HEK293 (cell line): ENCODE measurements around the gene NT5C1B.

Experiments used
- MEIS1 ChIP-seq: sonication (generic); formaldehyde crosslinking; IDR thresholded peaks from 2 replicates; pipeline ENCODE4 v1.8.1; 2022; ENCODE audit warnings: missing genetic modification reagents, mild to moderate bottlenecking, borderline replicate concordance
- TCF7L2 ChIP-seq: IDR thresholded peaks from 2 replicates; pipeline ENCODE4 v1.6.1; 2011; ENCODE audit warnings: low read depth, mild to moderate bottlenecking, inconsistent platforms, low read length, moderate library complexity, borderline replicate concordance
- ZNF266 ChIP-seq: fragments of 450-650 bp; formaldehyde crosslinking; IDR thresholded peaks from 2 replicates; pipeline ENCODE4 v1.5.1; 2016; ENCODE audit warnings: missing biosample characterization, missing genetic modification characterization, low read depth
- ZNF776 ChIP-seq: fragments of 450-650 bp; formaldehyde crosslinking; IDR thresholded peaks from 2 replicates; pipeline ENCODE4 v1.5.0; 2017; ENCODE audit warnings: missing biosample characterization, missing genetic modification characterization, borderline replicate concordance
- TF ChIP-seq, protein P1 (sequence below): fragments of 450-650 bp; formaldehyde crosslinking; IDR thresholded peaks from 2 replicates; pipeline ENCODE4 v1.5.1; 2016; ENCODE audit warnings: missing biosample characterization, missing genetic modification characterization

DNA sequence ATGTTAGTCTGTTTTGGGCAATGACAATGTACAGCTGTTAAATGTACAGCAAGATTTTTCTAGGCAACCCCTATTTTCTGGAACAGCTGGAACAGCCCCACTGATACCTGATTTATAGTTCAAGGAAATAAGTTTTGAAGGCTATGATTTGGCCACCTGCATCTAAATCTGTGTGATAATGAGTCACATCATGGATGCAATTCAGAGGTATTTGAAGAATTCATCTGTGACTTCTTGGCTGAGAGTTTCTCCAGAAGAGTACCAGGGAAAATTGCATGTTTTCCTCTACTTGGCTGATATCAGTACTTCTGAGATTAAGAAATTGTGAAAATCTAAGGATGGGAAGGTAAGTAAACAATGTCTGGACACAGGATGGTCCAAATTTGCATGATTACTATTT is 40.7 kb upstream of the NT5C1B start:
- TF ChIP-seq MEIS1 (CRISPR knock-in tag) (no peak), ZNF266 (no peak), ZNF776 (no peak), TCF7L2 (no peak)
- TF ChIP-seq, protein P1, sequence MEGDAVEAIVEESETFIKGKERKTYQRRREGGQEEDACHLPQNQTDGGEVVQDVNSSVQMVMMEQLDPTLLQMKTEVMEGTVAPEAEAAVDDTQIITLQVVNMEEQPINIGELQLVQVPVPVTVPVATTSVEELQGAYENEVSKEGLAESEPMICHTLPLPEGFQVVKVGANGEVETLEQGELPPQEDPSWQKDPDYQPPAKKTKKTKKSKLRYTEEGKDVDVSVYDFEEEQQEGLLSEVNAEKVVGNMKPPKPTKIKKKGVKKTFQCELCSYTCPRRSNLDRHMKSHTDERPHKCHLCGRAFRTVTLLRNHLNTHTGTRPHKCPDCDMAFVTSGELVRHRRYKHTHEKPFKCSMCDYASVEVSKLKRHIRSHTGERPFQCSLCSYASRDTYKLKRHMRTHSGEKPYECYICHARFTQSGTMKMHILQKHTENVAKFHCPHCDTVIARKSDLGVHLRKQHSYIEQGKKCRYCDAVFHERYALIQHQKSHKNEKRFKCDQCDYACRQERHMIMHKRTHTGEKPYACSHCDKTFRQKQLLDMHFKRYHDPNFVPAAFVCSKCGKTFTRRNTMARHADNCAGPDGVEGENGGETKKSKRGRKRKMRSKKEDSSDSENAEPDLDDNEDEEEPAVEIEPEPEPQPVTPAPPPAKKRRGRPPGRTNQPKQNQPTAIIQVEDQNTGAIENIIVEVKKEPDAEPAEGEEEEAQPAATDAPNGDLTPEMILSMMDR (tag by site-specific recombination), result no peak
